PC-3 (cell line): ENCODE measurements around the gene OR2Y1.

Experiments
- EZH2 ChIP-seq: fragments of 300-600 bp; sonication (generic); IDR thresholded peaks from one replicate; pipeline ENCODE4 v1.6.1; 2017; ENCODE audit warnings: antibody characterized with exemption, mild to moderate bottlenecking, low read length; ENCODE audit not compliant: unreplicated experiment
- EZH2phosphoT487 ChIP-seq: fragments of 300-600 bp; sonication (generic); IDR thresholded peaks from 2 replicates; pipeline ENCODE4 v1.6.1; 2018; ENCODE audit warnings: mild to moderate bottlenecking, antibody characterized with exemption, low read length, borderline replicate concordance
- TF ChIP-seq, protein P1 (sequence below): fragments of 300-600 bp; sonication (generic); conservative IDR thresholded peaks from 2 replicates; pipeline ENCODE4 v1.5.1; 2017; ENCODE audit warnings: antibody characterized with exemption, low read depth, mild to moderate bottlenecking, low read length

DNA sequence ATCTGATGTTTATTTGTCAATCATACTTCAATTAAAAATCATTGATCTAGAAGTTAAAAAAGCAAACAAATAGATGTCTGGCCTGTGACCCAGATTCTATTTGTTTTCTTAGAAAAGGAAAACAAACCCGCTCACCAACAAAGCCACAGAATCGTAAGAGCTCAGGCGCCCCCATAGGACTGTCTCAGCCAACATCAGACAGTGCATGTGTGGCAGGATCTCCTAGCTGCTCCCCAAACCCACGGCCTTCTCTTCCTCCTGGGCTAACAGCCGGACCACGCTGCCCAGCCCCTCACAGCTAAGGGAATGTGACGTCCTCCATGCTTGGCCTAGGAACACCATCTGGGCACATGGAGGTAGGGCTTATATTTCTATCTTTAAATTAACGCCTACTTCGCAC is 19.4 kb downstream of the OR2Y1 start:
- TF ChIP-seq EZH2 (no peak), EZH2phosphoT487 (no peak)
- TF ChIP-seq, protein P1, sequence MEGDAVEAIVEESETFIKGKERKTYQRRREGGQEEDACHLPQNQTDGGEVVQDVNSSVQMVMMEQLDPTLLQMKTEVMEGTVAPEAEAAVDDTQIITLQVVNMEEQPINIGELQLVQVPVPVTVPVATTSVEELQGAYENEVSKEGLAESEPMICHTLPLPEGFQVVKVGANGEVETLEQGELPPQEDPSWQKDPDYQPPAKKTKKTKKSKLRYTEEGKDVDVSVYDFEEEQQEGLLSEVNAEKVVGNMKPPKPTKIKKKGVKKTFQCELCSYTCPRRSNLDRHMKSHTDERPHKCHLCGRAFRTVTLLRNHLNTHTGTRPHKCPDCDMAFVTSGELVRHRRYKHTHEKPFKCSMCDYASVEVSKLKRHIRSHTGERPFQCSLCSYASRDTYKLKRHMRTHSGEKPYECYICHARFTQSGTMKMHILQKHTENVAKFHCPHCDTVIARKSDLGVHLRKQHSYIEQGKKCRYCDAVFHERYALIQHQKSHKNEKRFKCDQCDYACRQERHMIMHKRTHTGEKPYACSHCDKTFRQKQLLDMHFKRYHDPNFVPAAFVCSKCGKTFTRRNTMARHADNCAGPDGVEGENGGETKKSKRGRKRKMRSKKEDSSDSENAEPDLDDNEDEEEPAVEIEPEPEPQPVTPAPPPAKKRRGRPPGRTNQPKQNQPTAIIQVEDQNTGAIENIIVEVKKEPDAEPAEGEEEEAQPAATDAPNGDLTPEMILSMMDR = no peak
